Heart left ventricle (tissue), 16 donors: ENCODE data around the gene MIER2. TPM values are rescaled to one million over a fixed set of nuclear protein-coding genes. Genes with fewer than 3 reads are reported as not detected.

Experiments
- ATAC-seq, 4 donors: fragments of 200-7000 bp; cut with Tn5 transposase; one replicate each; pipeline ENCODE4 v1.9.1; 2020 to 2022; ENCODE audit warnings: moderate library complexity in 4 of 4, mild to moderate bottlenecking in 3 of 4, moderate number of reproducible peaks in 1 of 4
- DNase-seq, 5 donors: peaks; one replicate each; pipeline ENCODE4 v3.0.0-alpha.2; 2020
- H3K27ac ChIP-seq, 12 donors: fragments of 200-600 bp; sonication (generic) in 4 of 12; one replicate each; pipeline versions ENCODE4 v1.5.0 to v1.8.0; 2016 to 2022; ENCODE audit warnings: mild to moderate bottlenecking in 2 of 12
- H3K27me3 ChIP-seq, 9 donors: fragments of 200-600 bp; sonication (generic) in 2 of 9; one replicate each; pipeline versions ENCODE4 v1.5.1 to v1.8.0; 2016 to 2022; ENCODE audit warnings: mild to moderate bottlenecking in 3 of 9
- H3K36me3 ChIP-seq, 9 donors: fragments of 200-600 bp; sonication (generic) in 2 of 9; one replicate each; pipeline versions ENCODE4 v1.5.0 to v1.8.0; 2018 to 2022; ENCODE audit warnings: mild to moderate bottlenecking in 2 of 9
- H3K4me1 ChIP-seq, 12 donors: fragments of 200-600 bp; sonication (generic) in 4 of 12; one replicate each; pipeline versions ENCODE4 v1.5.0 to v1.8.0; 2016 to 2022; ENCODE audit warnings: mild to moderate bottlenecking in 3 of 12
- H3K4me3 ChIP-seq, 12 donors: fragments of 200-600 bp; sonication (generic) in 4 of 12; one replicate each; pipeline versions ENCODE4 v1.5.0 to v1.8.0; 2017 to 2022; ENCODE audit warnings: mild to moderate bottlenecking in 9 of 12, moderate library complexity in 4 of 12
- H3K9me3 ChIP-seq, 12 donors: fragments of 200-600 bp; sonication (generic) in 4 of 12; one replicate each; pipeline versions ENCODE4 v1.5.0 to v1.8.0; 2016 to 2022; ENCODE audit warnings: mild to moderate bottlenecking in 1 of 12
- POLR2A ChIP-seq, 2 donors: fragments of 450-650 bp; IDR thresholded peaks; one replicate each; pipeline ENCODE4 v1.6.1; 2017; ENCODE audit warnings: antibody characterized with exemption in 2 of 2, mild to moderate bottlenecking in 2 of 2, moderate library complexity in 2 of 2
- WGBS, 4 donors: extraction: QIAGEN DNeasy Blood & Tissue Kit in 2 of 4; methylation state at CpG; one replicate each; pipeline versions ENCODE4 v1.1.5 to v1.1.7; 2013 to 2018; 5-methylcytosine and 5-hydroxymethylcytosine counted together
- intact Hi-C, 10 donors: fragments of 100-400 bp; cut with DNase I; formaldehyde crosslinking; loops; one replicate each; pipeline versions ENCODE4 v1.11.1 to v1.14.2; 2022
- polyA plus RNA-seq, 2 donors: library from polyadenylated mRNA; stranded (reverse); fragments of 200-250 nt; gene quantifications; one replicate each; pipeline ENCODE4 v1.2.3, GENCODE V29; 2013
- total RNA-seq, 9 donors: library from RNA; depleted of rRNA in 2 of 9; stranded (reverse); fragments of >200 nt in 2 of 9; fragmentation: NEBNext Ultra II Directional in 3 of 9; extraction: Animal tissue kit (Norgen Biotek cat#: 25700) in 3 of 9; gene quantifications; one replicate each; pipeline versions ENCODE4 v1.1.0 to v1.2.4, GENCODE V29; 2016 to 2023
- TF ChIP-seq, protein P1 (sequence below), 12 donors: fragments of 200-600 bp; sonication (generic) in 4 of 12; IDR thresholded peaks; one replicate each; pipeline versions ENCODE4 v1.5.0 to v1.8.0; 2018 to 2022; ENCODE audit warnings: antibody characterized with exemption in 12 of 12, mild to moderate bottlenecking in 5 of 12
- donor health status: ischemic (EF 13 %, LVEDD 7.1; RV severe dilation, severe dysfunction).
- donor health status: healthy with polysubstance abuse.
- donor health status: DM: no; HTN: yes; CAD: no.
- donor health status: DM: no; HTN: no; CAD: no.
- donor health status: ischemic (EF 25% LVEDD 6.9; RV normal size, moderate dysfunction).
- donor health status: ischemic (EF 25% LVEDD 5.7; RV mildly dilated, moderate dysfunction).
- donor health status: healthy.
- donor health status: DM: yes; HTN: yes; CAD: no.
- donor health status: ischemic (EF 35%, LVEDD 5.7; RV mildly dilated, moderate dysfunction).
- donor health status: nonischemic (EF 11% LVEDD 7.7; RV severe dilation, severe dysfunction).
- donor health status: DM: yes; HTN: yes; CAD: no.
- donor health status: PGD.
- donor health status: ischemic (EF 29% LVEDD 5.4; RV normal size, mild dysfunction).
- donor health status: nonischemic (EF 23%, LVEDD 6.1; RV moderate dilation, normal function).

MIER2 gene
- total and polyA plus RNA-seq, 11 donors: 15.7 to 30.3 (median 19.5) TPM

DNA sequence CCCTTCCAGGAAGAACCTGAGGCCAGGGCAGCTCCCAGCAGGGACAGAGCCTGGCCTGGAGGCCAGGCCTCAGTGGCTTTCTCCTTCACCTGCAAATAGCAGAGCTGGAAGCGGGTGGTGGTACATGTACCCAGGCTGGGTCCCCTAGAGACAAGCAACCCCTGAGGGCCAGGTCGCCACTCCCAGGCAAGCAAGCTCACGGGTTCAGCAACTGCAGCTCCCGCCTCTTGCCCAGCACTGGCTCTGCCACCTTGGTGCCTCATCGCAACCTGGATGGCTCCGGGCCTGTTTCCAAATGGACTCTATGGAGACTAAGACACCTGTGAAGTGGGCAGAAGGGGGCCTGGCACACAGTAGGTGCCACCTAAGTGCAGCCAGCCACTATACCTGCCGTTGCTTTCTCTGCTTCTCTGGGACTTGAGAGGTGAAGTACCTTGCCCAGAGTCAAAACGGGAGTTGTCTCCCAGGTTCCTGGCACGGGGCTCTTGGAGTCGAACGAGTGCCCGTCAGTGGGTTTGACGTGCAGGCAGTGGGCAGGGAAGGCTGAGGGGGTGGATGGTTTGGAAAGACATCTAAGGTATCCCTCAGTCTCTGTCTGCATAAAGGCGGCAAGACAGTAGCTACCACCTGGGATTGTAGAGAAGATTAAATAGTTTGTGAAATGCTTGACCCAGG lies 51.0 kb downstream of the MIER2 start:
- 67 to 91% (median 77%) methylated on average over 11 to 14 of the region's 14 CpGs for WGBS, 4 donors
- Histone ChIP-seq H3K4me1 (peaks cover 0 to 36% (median 26%) of the 10 kb centered on the region in 12 donors), H3K36me3 (no peaks in the 10 kb centered on the region), H3K4me3 (no peak overlapping the region), H3K27ac (no peak overlapping the region), H3K9me3 (no peaks in the 10 kb centered on the region), H3K27me3 (peaks cover 23 to 55% (median 43%) of the 10 kb centered on the region in 9 donors)
- intact Hi-C loops: loop anchor here in 1 of 10 donors (10.0 kb wide), 1 partner anchor 191 kb away; no protein-coding TSS in a partner anchor
- DNase-seq (peak in 1 of 5 donors; percentile 51), ATAC-seq (no peak)
- no peak for TF ChIP-seq POLR2A (IDR thresholded peaks at IDR 0.05)

DNA sequence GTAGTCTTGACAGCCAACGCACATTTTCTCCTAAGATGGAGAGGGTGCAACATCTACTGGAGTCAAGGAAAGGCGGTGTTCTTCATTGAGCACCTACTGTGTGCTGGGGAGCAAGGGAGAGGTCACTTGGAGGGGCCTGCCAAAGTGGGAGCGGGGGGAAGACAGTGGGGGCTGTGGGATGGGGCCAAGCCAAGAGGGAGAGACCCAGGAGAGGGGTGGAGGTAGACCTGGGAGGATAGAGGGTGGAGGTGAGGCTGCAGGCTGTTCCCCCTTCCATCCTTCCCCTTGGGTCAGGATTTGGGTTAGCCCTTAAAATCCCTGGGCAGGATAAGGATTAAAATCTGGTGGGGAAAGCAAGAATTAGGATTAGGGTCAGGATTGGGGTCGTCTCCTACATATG lies 51.6 kb downstream of the MIER2 start:
- no peak for TF ChIP-seq POLR2A (IDR thresholded peaks at IDR 0.05)
- TF ChIP-seq, protein P1, sequence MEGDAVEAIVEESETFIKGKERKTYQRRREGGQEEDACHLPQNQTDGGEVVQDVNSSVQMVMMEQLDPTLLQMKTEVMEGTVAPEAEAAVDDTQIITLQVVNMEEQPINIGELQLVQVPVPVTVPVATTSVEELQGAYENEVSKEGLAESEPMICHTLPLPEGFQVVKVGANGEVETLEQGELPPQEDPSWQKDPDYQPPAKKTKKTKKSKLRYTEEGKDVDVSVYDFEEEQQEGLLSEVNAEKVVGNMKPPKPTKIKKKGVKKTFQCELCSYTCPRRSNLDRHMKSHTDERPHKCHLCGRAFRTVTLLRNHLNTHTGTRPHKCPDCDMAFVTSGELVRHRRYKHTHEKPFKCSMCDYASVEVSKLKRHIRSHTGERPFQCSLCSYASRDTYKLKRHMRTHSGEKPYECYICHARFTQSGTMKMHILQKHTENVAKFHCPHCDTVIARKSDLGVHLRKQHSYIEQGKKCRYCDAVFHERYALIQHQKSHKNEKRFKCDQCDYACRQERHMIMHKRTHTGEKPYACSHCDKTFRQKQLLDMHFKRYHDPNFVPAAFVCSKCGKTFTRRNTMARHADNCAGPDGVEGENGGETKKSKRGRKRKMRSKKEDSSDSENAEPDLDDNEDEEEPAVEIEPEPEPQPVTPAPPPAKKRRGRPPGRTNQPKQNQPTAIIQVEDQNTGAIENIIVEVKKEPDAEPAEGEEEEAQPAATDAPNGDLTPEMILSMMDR (IDR thresholded peaks at IDR 0.05): no peak
- H3K36me3 ChIP-seq: no peaks in the 10 kb centered on the region
- H3K4me3 ChIP-seq: no peak overlapping the region
- intact Hi-C loops: loop anchor here in 1 of 10 donors (10.0 kb wide), 1 partner anchor 192 kb away; no protein-coding TSS in a partner anchor
- WGBS, 4 donors: 70 to 90% (median 86%) methylated on average over 4 of the region's 4 CpGs
- no peaks in the 10 kb centered on the region for H3K9me3 ChIP-seq
- ATAC-seq: no peak
- H3K4me1 ChIP-seq: peaks cover 0 to 36% (median 26%) of the 10 kb centered on the region in 12 donors
- no peak overlapping the region for H3K27ac ChIP-seq
- H3K27me3 ChIP-seq: peaks cover 23 to 55% (median 43%) of the 10 kb centered on the region in 9 donors
- DNase-seq: peak in 1 of 5 donors; percentile 29

DNA sequence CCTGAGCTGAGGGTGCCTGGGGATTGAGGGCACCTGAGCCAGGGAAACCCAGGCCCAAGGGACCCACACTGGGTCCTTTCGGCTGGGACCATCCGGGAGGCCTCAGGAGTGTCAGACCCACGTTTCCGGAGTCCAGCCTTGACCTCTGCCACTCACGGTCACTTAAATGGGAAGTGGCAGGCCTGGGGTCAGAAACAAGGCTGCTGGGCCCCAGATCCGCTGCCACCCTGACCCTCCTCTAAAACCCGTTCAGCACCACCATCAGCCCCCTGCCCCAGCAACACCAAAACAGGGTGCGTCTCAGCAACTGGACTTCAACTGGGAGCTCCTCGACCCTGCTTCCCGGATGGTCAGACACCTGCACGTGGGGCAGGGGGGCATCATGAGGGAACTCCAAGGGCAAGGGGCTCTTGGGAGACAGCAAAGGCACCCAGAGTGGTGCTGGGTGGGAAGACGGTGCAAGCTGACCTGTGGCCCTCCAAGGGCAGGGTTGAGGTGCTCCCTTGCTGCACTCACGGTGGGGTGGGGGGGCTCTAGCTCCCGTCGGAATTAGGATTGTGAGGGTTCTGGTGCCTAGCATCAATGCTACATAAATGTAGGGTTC lies 52.2 kb downstream of the MIER2 start:
- H3K27ac ChIP-seq: no peak overlapping the region
- H3K4me1 ChIP-seq: peaks cover 0 to 36% (median 26%) of the 10 kb centered on the region in 12 donors
- H3K27me3 ChIP-seq: peaks cover 23 to 55% (median 43%) of the 10 kb centered on the region in 9 donors
- DNase-seq (peak in 1 of 5 donors; percentile 27), ATAC-seq (no peak)
- H3K4me3 ChIP-seq: no peak overlapping the region
- 76 to 82% (median 79%) methylated on average over 12 to 15 of the region's 15 CpGs for WGBS, 4 donors
- intact Hi-C loops: loop anchor here in 1 of 10 donors (10.0 kb wide), 1 partner anchor 192 kb away; no protein-coding TSS in a partner anchor
- H3K9me3 ChIP-seq: no peaks in the 10 kb centered on the region
- no peak for TF ChIP-seq POLR2A (IDR thresholded peaks at IDR 0.05)
- TF ChIP-seq, protein P1 (IDR thresholded peaks at IDR 0.05): no peak
- H3K36me3 ChIP-seq: no peaks in the 10 kb centered on the region

DNA sequence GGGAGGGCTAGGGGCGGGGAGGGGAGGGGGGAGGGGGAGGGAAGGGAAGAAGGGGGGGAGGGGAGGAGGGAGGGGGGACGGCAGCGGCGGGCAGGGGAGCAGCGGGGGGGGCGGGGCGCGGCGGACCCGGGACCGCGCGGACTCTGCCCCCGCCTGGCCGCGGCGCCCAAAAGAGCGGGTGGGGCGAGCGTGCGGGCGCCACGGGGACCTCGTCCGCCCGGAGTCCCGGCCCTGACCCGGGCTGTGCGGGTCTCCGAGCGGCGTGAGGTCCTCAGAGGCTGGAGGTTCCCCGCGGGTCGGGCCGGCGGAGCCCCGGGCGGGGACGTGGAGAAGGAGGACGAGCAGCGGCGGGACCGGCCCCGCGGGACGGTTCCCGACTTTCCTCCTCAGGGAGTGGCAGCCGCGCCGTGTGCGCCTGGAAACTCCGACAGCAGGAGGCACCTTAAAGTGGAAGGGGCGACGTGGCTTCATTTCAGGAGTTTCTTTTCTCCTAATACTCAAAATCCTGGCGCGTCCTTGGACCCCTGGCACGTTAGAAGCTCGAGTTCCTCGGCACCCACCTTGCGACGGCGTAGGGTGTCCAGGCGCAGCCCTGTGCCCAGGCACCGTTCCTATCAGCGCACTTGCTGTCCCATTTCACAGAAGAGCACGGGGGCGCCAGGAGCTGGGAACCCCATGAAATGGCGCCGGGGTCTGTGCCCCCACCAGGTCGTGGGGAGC lies 52.9 kb downstream of the MIER2 start:
- intact Hi-C loops: loop anchor here in 1 of 10 donors (10.0 kb wide), 1 partner anchor 193 kb away; no protein-coding TSS in a partner anchor
- peak overlapping the region in 9 of 12 donors; percentile 10 to 40 (median 23) for H3K4me3 ChIP-seq
- peaks cover 23 to 55% (median 43%) of the 10 kb centered on the region in 9 donors for H3K27me3 ChIP-seq
- DNase-seq (peak in 1 of 5 donors; percentile 47), ATAC-seq (no peak)
- WGBS, 4 donors: 20 to 50% (median 33%) methylated on average over 33 to 67 of the region's 71 CpGs
- TF ChIP-seq POLR2A (IDR thresholded peaks at IDR 0.05): no peak
- TF ChIP-seq, protein P1 (IDR thresholded peaks at IDR 0.05): no peak
- H3K9me3 ChIP-seq: no peaks in the 10 kb centered on the region
- H3K4me1 ChIP-seq: peaks cover 0 to 36% (median 26%) of the 10 kb centered on the region in 12 donors
- H3K27ac ChIP-seq: no peak overlapping the region
- no peaks in the 10 kb centered on the region for H3K36me3 ChIP-seq
